BE2C (cell line): ENCODE results near the gene PNPLA1.

ENCODE experiments used
- DNase-seq: peaks from one replicate; pipeline ENCODE4 v3.0.0-alpha.2; 2020
- H3K27me3 ChIP-seq: fragments of 250-450 bp; sonication (Bioruptor Pico); 2 replicates; pipeline ENCODE4 v1.5.1; 2020; ENCODE audit warnings: mild to moderate bottlenecking
- H3K36me3 ChIP-seq: fragments of 250-450 bp; sonication (Bioruptor Pico); 2 replicates; pipeline ENCODE4 v1.5.1; 2020; ENCODE audit warnings: mild to moderate bottlenecking
- H3K4me1 ChIP-seq: fragments of 250-450 bp; sonication (Bioruptor Pico); 2 replicates; pipeline ENCODE4 v1.5.1; 2020
- H3K4me3 ChIP-seq: 2 replicates; pipeline ENCODE4 v1.5.1; 2011; ENCODE audit warnings: low read depth, low read length
- H3K9me3 ChIP-seq: fragments of 250-450 bp; sonication (Bioruptor Pico); 2 replicates; pipeline ENCODE4 v1.5.1; 2020
- CTCF ChIP-seq: IDR thresholded peaks from 2 replicates; pipeline ENCODE4 v1.5.1; 2012; ENCODE audit warnings: mild to moderate bottlenecking, low read depth, low read length

The PNPLA1 gene

GRCh38 chr6:36224918-36225461 is 44.9 kb upstream of the PNPLA1 start:
- TF ChIP-seq CTCF, result no peak
- DNase-seq, result peak; percentile 52
- Histone ChIP-seq H3K36me3 (peaks cover 26% of the 10 kb centered on the region), H3K9me3 (no peaks in the 10 kb centered on the region), H3K4me1 (peaks cover 10% of the 10 kb centered on the region), H3K27me3 (no peaks in the 10 kb centered on the region), H3K4me3 (no peak overlapping the region)

- Histone ChIP-seq H3K27me3 (no peaks in the 10 kb centered on the region), H3K4me3 (no peak overlapping the region), H3K4me1 (peaks cover 10% of the 10 kb centered on the region), H3K9me3 (no peaks in the 10 kb centered on the region), H3K36me3 (peaks cover 18% of the 10 kb centered on the region)
- no peak for TF ChIP-seq CTCF
- DNase-seq, result no peak
These were observed 43.3 kb upstream of the PNPLA1 start for GRCh38 chr6:36226438-36227047.

GRCh38 chr6:36227379-36228228 is 42.3 kb upstream of the PNPLA1 start:
- peaks cover 16% of the 10 kb centered on the region for H3K36me3 ChIP-seq
- H3K4me1 ChIP-seq, result peaks cover 10% of the 10 kb centered on the region
- TF ChIP-seq CTCF, result no peak
- H3K4me3 ChIP-seq, result no peak overlapping the region
- H3K9me3 ChIP-seq, result no peaks in the 10 kb centered on the region
- DNase-seq, result no peak
- H3K27me3 ChIP-seq, result no peaks in the 10 kb centered on the region

- Histone ChIP-seq H3K36me3 (peaks cover 7% of the 10 kb centered on the region), H3K4me3 (no peak overlapping the region), H3K27me3 (no peaks in the 10 kb centered on the region), H3K9me3 (no peaks in the 10 kb centered on the region), H3K4me1 (peaks cover 10% of the 10 kb centered on the region)
- no peak for DNase-seq
- no peak for TF ChIP-seq CTCF
These were observed 40.6 kb upstream of the PNPLA1 start for GRCh38 chr6:36229223-36229622.

- Histone ChIP-seq H3K27me3 (no peaks in the 10 kb centered on the region), H3K4me1 (peaks cover 3% of the 10 kb centered on the region), H3K4me3 (no peak overlapping the region), H3K36me3 (peaks cover 7% of the 10 kb centered on the region), H3K9me3 (no peaks in the 10 kb centered on the region)
- DNase-seq, result no peak
- TF ChIP-seq CTCF, result no peak
These were observed 39.5 kb upstream of the PNPLA1 start for GRCh38 chr6:36230371-36230770.

GRCh38 chr6:36232172-36232571 is 37.7 kb upstream of the PNPLA1 start:
- H3K4me3 ChIP-seq, result no peak overlapping the region
- no peak for TF ChIP-seq CTCF
- DNase-seq, result no peak
- H3K36me3 ChIP-seq, result peaks cover 7% of the 10 kb centered on the region
- no peaks in the 10 kb centered on the region for H3K27me3 ChIP-seq
- H3K9me3 ChIP-seq, result no peaks in the 10 kb centered on the region
- H3K4me1 ChIP-seq, result no peaks in the 10 kb centered on the region
